Activated naive CD8-positive, alpha-beta T cell (primary cell): ENCODE results near the gene BRAF.
"Not testable (repeated sequence)": the region's sequence is repeated elsewhere in the genome, so short reads cannot be mapped to it uniquely, and the experiment has no call there.

Experiments used
- H3K27ac Mint-ChIP-seq: one replicate; pipeline ENCODE4 v1.8.0; 2021; ENCODE audit warnings: mixed read lengths
- H3K27me3 Mint-ChIP-seq: one replicate; pipeline ENCODE4 v1.8.0; 2021; ENCODE audit warnings: mixed read lengths
- H3K36me3 Mint-ChIP-seq: one replicate; pipeline ENCODE4 v1.8.0; 2021; ENCODE audit warnings: mixed read lengths
- H3K4me1 Mint-ChIP-seq: one replicate; pipeline ENCODE4 v1.8.0; 2021; ENCODE audit warnings: low read depth, mixed read lengths
- H3K4me3 Mint-ChIP-seq: one replicate; pipeline ENCODE4 v1.8.0; 2021; ENCODE audit warnings: mild to moderate bottlenecking, mixed read lengths
- H3K9me3 Mint-ChIP-seq: one replicate; pipeline ENCODE4 v1.8.0; 2021; ENCODE audit warnings: low read depth, mixed read lengths

Gene BRAF

DNA sequence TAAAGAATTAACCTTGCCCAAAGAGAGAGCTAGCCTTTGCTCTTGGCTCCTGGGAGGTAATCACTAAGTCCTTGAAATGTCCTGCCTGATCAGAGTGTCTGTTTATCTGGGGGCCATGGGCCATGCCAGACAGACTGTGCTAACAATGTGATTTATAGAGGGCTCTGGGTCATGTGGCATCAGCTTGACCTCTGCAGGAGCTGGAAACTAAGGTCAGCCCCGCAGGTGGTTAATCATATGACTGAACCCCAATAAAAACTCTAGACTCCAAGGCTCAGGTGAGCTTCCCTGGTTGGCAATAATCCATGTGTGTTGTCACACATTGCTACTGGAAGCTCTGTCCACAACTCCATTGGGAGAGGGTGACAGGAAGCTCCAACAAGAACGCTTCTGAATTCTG, 180.7 kb downstream of the BRAF start:
- H3K27ac Mint-ChIP-seq, result no peak overlapping the region
- H3K27me3 Mint-ChIP-seq, result no peaks in the 10 kb centered on the region
- H3K4me1 Mint-ChIP-seq, result no peaks in the 10 kb centered on the region
- no peaks in the 10 kb centered on the region for H3K9me3 Mint-ChIP-seq
- H3K36me3 Mint-ChIP-seq, result peaks cover 10% of the 10 kb centered on the region
- no peak overlapping the region for H3K4me3 Mint-ChIP-seq

GRCh38 chr7:140743255-140743654, 181.5 kb downstream of the BRAF start:
- not testable (repeated sequence) for H3K27me3 Mint-ChIP-seq, H3K4me1 Mint-ChIP-seq, H3K36me3 Mint-ChIP-seq, H3K27ac Mint-ChIP-seq, H3K9me3 Mint-ChIP-seq, H3K4me3 Mint-ChIP-seq

- H3K36me3 Mint-ChIP-seq, result peaks cover 4% of the 10 kb centered on the region
- no peaks in the 10 kb centered on the region for H3K9me3 Mint-ChIP-seq
- H3K4me3 Mint-ChIP-seq, result no peak overlapping the region
- no peaks in the 10 kb centered on the region for H3K4me1 Mint-ChIP-seq
- no peaks in the 10 kb centered on the region for H3K27me3 Mint-ChIP-seq
- no peak overlapping the region for H3K27ac Mint-ChIP-seq
These were observed 186.4 kb downstream of the BRAF start for GRCh38 chr7:140738280-140738679.

DNA sequence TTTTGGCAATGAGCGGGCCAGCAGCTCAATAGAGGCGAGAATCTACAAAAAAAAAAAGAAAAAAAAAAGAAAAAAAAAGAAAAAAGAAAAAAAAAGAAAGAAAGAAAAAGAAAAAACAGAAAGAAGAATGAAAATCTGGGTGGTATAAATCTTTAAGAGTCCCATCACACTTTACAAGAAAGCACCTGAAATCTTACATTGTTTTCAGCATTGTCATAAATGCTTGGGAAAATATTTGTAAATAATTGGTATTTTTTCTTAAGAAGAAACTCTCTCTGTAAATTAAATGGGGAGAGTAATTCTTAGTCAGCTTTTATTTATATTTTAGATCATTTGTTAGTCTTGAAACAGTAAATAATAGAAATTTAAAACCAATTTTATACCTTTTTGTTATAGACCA, 190.0 kb downstream of the BRAF start:
- Mint-ChIP-seq H3K27me3 (no peaks in the 10 kb centered on the region), H3K36me3 (no peaks in the 10 kb centered on the region), H3K9me3 (no peaks in the 10 kb centered on the region), H3K27ac (no peak overlapping the region), H3K4me3 (no peak overlapping the region), H3K4me1 (no peaks in the 10 kb centered on the region)

GRCh38 chr7:140734096-140734495, 190.6 kb downstream of the BRAF start:
- Mint-ChIP-seq H3K9me3 (no peaks in the 10 kb centered on the region), H3K4me3 (no peak overlapping the region), H3K27me3 (no peaks in the 10 kb centered on the region), H3K27ac (no peak overlapping the region), H3K36me3 (no peaks in the 10 kb centered on the region), H3K4me1 (no peaks in the 10 kb centered on the region)

DNA sequence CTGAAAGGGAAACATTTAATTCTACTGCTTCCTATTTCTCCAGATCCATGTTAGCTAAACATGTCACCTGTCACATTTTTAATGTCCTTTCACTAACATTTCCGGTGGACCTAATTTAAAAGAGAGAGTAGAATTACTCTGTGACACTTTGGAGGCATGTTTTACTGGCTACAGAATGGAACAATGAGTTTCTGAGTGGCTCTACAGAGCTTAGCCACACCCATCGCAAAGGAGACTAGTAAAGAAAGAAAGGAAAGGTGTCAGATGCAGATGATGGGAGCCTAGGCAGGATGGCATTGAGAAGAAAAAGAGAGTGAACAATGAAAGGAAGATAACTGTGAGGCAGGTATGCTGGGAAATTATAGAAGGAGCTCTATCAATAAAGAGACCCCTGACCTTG, 192.3 kb downstream of the BRAF start:
- H3K27ac Mint-ChIP-seq, result no peak overlapping the region
- H3K9me3 Mint-ChIP-seq, result no peaks in the 10 kb centered on the region
- no peak overlapping the region for H3K4me3 Mint-ChIP-seq
- no peaks in the 10 kb centered on the region for H3K27me3 Mint-ChIP-seq
- no peaks in the 10 kb centered on the region for H3K4me1 Mint-ChIP-seq
- no peaks in the 10 kb centered on the region for H3K36me3 Mint-ChIP-seq

DNA sequence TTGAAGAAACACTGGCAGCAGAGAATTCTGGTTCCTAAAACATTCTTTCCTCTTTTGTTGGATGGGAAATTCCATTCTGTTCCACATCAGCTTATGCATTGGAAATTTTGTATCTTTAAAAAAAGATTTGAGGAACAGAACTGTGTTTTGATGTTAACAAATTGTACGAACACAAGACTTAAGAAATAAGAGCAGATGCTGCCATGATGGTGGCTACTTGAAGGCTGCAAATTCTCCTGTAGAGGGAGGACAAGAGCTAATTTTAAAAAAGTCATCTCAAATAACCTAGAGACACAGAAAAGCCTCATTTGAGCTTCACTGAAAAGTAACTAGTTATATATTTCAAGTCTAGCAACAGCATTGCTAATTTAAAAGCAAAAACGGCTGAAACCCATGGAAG, 198.4 kb downstream of the BRAF start:
- Mint-ChIP-seq H3K4me3 (no peak overlapping the region), H3K36me3 (no peaks in the 10 kb centered on the region), H3K27me3 (no peaks in the 10 kb centered on the region), H3K27ac (no peak overlapping the region), H3K4me1 (peaks cover 20% of the 10 kb centered on the region), H3K9me3 (no peaks in the 10 kb centered on the region)

GRCh38 chr7:140724706-140725105, 200.0 kb downstream of the BRAF start:
- Mint-ChIP-seq H3K4me3 (no peak overlapping the region), H3K27ac (peak overlapping the region; percentile 4), H3K27me3 (no peaks in the 10 kb centered on the region), H3K36me3 (no peaks in the 10 kb centered on the region), H3K4me1 (peaks cover 20% of the 10 kb centered on the region), H3K9me3 (no peaks in the 10 kb centered on the region)

DNA sequence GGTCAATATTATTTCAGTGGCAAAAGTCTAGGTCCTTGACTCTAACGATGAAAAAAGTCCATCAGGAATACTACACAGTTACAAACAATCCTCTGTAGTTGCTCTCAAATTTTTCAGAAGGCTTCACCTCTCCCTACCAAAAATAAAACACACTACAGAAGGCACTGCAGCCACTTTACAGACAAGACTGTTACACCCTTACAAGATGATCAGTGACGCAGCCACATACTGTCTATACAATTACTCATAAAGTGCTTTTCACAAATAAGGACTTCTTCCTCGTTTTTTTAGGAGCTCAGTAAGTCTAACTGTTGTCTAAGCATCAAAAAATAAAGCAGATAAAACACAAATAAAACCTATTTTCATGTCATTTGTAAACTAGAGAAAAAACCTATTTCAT, 201.2 kb downstream of the BRAF start:
- H3K27ac Mint-ChIP-seq, result peak overlapping the region; percentile 87
- H3K9me3 Mint-ChIP-seq, result no peaks in the 10 kb centered on the region

DNA sequence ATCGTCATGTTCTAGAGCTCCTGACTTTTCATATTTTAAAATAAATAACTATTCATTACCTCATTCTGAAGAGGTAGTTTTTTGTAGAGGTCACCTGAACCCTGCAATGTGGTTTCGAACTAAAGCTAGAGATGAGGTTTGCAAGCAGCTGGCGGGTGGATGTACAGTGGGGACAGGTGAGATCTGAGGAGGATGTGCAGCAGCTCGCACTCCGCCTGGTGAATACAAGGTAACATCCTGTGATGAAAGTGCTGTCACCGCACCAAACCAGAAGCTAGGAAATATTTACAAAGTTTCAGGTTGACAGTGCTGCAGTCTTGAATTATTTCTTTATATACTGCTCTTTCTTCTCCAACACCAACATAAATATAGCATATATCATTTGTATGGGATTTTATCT, 201.7 kb downstream of the BRAF start:
- no peaks in the 10 kb centered on the region for H3K27me3 Mint-ChIP-seq
- H3K9me3 Mint-ChIP-seq, result no peaks in the 10 kb centered on the region
- peak overlapping the region; percentile 61 for H3K4me3 Mint-ChIP-seq
- H3K4me1 Mint-ChIP-seq, result peaks cover 22% of the 10 kb centered on the region
- peak overlapping the region; percentile 87 for H3K27ac Mint-ChIP-seq
- no peaks in the 10 kb centered on the region for H3K36me3 Mint-ChIP-seq

More for the DNA sequence above, 201.2 kb downstream of the BRAF start:
- peak overlapping the region; percentile 41 for H3K4me3 Mint-ChIP-seq
- no peaks in the 10 kb centered on the region for H3K36me3 Mint-ChIP-seq
- peaks cover 22% of the 10 kb centered on the region for H3K4me1 Mint-ChIP-seq
- H3K27me3 Mint-ChIP-seq, result no peaks in the 10 kb centered on the region

GRCh38 chr7:140722254-140722653, 202.5 kb downstream of the BRAF start:
- Mint-ChIP-seq H3K27me3 (no peaks in the 10 kb centered on the region), H3K9me3 (no peaks in the 10 kb centered on the region), H3K36me3 (no peaks in the 10 kb centered on the region), H3K4me1 (peaks cover 22% of the 10 kb centered on the region), H3K4me3 (no peak overlapping the region), H3K27ac (no peak overlapping the region)

DNA sequence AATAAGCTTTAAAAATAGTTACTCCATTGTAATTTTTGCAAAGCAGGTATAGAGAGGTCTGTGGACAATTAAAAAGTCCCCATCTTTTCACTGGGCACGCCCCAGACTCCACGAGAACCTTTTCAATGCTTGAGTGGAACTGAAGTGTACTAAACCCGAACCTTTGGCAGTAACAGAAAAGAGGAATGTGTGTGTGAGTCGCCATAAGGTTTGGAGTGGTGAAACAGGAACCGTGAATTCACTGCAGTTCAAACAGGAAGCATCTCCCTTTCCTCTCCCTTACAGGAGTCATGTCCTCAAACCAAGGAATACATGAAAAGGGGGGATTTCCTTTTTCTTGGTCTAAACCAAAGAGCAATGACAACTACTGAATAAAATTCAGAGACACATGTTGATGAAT, 205.0 kb downstream of the BRAF start:
- Mint-ChIP-seq H3K4me3 (no peak overlapping the region), H3K27ac (no peak overlapping the region), H3K9me3 (no peaks in the 10 kb centered on the region), H3K27me3 (no peaks in the 10 kb centered on the region), H3K36me3 (peaks cover 1% of the 10 kb centered on the region), H3K4me1 (peaks cover 22% of the 10 kb centered on the region)

- H3K4me3 Mint-ChIP-seq, result no peak overlapping the region
- H3K36me3 Mint-ChIP-seq, result peaks cover 8% of the 10 kb centered on the region
- H3K4me1 Mint-ChIP-seq, result peaks cover 2% of the 10 kb centered on the region
- no peaks in the 10 kb centered on the region for H3K9me3 Mint-ChIP-seq
- no peaks in the 10 kb centered on the region for H3K27me3 Mint-ChIP-seq
- no peak overlapping the region for H3K27ac Mint-ChIP-seq
These were observed 210.2 kb downstream of the BRAF start for GRCh38 chr7:140714331-140715040.

DNA sequence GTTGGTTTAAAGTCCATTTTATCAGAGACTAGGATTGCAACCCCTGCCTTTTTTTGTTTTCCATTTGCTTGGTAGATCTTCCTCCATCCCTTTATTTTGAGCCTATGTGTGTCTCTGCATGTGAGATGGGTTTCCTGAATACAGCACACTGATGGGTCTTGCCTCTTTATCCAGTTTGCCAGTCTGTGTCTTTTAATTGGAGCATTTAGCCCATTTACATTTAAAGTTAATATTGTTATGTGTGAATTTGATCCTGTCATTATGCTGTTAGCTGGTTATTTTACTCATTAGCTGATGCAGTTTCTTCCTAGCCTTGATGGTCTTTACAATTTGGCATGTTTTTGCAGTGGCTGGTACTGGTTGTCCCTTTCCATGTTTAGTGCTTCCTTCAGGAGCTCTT, 212.3 kb downstream of the BRAF start:
- not testable (repeated sequence) for H3K27me3 Mint-ChIP-seq, H3K27ac Mint-ChIP-seq, H3K9me3 Mint-ChIP-seq, H3K4me1 Mint-ChIP-seq, H3K4me3 Mint-ChIP-seq, H3K36me3 Mint-ChIP-seq

- not testable (repeated sequence) for H3K9me3 Mint-ChIP-seq, H3K4me3 Mint-ChIP-seq, H3K27ac Mint-ChIP-seq, H3K36me3 Mint-ChIP-seq, H3K27me3 Mint-ChIP-seq, H3K4me1 Mint-ChIP-seq
These were observed 216.0 kb downstream of the BRAF start for GRCh38 chr7:140708764-140709163.

DNA sequence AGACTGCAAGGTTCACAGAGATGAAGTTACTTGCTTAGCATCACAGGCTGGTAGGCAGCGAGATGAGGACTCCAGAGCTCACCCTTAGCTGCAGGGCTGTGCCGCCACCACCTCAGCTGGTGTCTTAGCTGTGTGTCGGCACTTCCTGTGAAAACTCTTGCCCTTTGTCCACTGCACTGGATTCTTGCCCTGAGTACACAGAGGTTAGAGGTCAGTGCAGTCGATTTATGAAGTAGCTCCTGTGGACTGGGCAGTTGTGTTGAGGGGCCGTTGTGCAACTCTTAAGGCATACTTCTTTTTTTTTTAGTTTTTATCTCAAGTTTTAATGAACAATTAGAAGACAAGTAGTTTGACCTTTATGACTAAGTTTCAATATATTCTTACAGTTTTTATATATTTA, 217.6 kb downstream of the BRAF start:
- H3K9me3 Mint-ChIP-seq, result no peaks in the 10 kb centered on the region
- no peak overlapping the region for H3K27ac Mint-ChIP-seq
- H3K4me1 Mint-ChIP-seq, result peaks cover 5% of the 10 kb centered on the region
- H3K36me3 Mint-ChIP-seq, result peaks cover 9% of the 10 kb centered on the region
- H3K27me3 Mint-ChIP-seq, result no peaks in the 10 kb centered on the region
- H3K4me3 Mint-ChIP-seq, result no peak overlapping the region
